ENCODE measurements around the gene IL34.

GRCh38 chr16:70610273-70611223 lies 35.8 kb upstream of the IL34 start:
- TF ChIP-seq POLR2AphosphoS5 (IDR thresholded peaks at IDR 0.05; ENCODE audit: low read depth, low read length): no peak
- TF ChIP-seq HDAC6 (IDR thresholded peaks at IDR 0.05; ENCODE audit: low read depth, low read length): no peak
- TF ChIP-seq CTCF (IDR thresholded peaks at IDR 0.05; ENCODE audit: control extremely low read depth in 1 of 3, insufficient read depth in 1 of 3, low read depth in 1 of 3, low read length in 3 of 3): no peak
- no peak for TF ChIP-seq MAX (IDR thresholded peaks at IDR 0.05)
- TF ChIP-seq RNF2 (IDR thresholded peaks at IDR 0.05; ENCODE audit: borderline replicate concordance, low read depth, low read length, missing control alignments, poor library complexity, severe bottlenecking): no peak
- no peak for TF ChIP-seq ATF3 (IDR thresholded peaks at IDR 0.05; ENCODE audit: insufficient read depth, low read depth, low read length)
- TF ChIP-seq SRF (IDR thresholded peaks at IDR 0.05; ENCODE audit: low read depth, low read length): no peak

Measured in H1 (cell line).